Measurements from ENCODE around the gene OXGR1.

GRCh38 chr13:96994017-96994857 is at the start of gene OXGR1:
- TF ChIP-seq POLR2A (IDR thresholded peaks at IDR 0.05) (no peak), CTCF (IDR thresholded peaks at IDR 0.05) (no peak)

Data from right lobe of liver (tissue), 4 donors.